ENCODE measurements around the gene ARMC9.

The ARMC9 gene

DNA sequence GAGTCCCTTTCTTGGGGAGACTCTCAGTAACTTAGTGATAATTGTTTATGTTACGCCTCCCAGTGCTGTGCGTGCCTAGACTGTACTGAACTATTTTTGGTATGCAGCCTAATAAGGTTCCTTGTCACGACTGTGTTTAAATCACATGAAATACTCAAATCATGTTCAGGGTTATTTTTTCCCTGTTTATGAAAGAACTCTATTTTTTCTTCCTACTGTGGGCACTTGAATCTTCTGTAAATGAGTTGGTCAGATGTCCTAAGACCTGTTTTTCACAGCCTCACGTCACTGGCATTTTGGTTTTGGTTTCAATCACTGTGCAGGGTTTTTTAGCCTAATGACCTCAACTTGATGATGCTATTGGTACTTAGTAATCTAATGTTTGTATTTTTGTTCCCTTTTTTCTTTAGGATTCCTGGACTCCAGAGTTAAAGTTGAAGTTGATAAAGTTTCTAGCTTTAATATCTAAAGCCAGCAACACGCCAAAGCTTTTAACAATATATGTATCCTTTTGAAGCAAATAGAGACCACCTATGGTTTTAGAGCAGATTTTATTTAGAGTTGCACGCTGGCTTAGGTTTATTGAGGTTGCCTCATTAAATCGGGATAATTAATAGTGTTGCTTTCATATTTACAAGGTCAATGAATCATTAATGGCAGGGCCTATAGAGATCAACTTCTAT is 24.0 kb downstream of the ARMC9 start:
- Histone ChIP-seq H3K36me3 (ENCODE audit: control insufficient read depth, insufficient read depth, low read length) (no peaks in the 10 kb centered on the region; the same call in 1 of the 2 replicates), H3K4me3 (replicated peaks; ENCODE audit: low read depth, low read length) (no peak overlapping the region; the same call in 1 of the 2 replicates), H3K27me3 (replicated peaks; ENCODE audit: control insufficient read depth, insufficient read depth, low read length) (no peaks in the 10 kb centered on the region)
- DNase-seq (ENCODE audit: extremely low read depth, insufficient read length) = peak; percentile 45
- TF ChIP-seq CTCF (IDR thresholded peaks at IDR 0.05; ENCODE audit: insufficient read depth, low read length, poor library complexity, severe bottlenecking) = no peak

DNA sequence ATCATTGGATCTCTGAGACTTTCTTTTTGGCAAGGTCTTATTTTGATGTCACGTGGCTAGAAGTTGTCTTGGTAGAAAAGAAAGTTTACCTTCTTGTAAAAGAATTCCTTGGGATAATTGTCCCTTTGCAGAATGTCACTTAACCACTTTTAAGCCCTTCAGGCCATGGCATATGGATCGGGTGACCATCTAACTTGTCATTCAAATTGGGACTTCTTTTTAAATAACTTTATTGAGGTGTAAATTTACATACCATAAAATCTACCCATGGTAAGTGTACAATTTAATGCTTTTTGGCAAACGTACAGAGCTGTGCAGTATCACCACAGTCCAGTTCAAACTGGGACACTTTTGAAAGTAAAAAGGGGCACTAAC is 24.6 kb downstream of the ARMC9 start:
- H3K4me3 ChIP-seq (replicated peaks; ENCODE audit: low read depth, low read length) = no peak overlapping the region
- H3K36me3 ChIP-seq (ENCODE audit: control insufficient read depth, insufficient read depth, low read length) = no peaks in the 10 kb centered on the region; the same call in 1 of the 2 replicates
- H3K27me3 ChIP-seq (replicated peaks; ENCODE audit: control insufficient read depth, insufficient read depth, low read length) = no peaks in the 10 kb centered on the region
- TF ChIP-seq CTCF (IDR thresholded peaks at IDR 0.05; ENCODE audit: insufficient read depth, low read length, poor library complexity, severe bottlenecking) = no peak
- DNase-seq (ENCODE audit: extremely low read depth, insufficient read length) = no peak

- Histone ChIP-seq H3K27me3 (replicated peaks; ENCODE audit: control insufficient read depth, insufficient read depth, low read length) (no peaks in the 10 kb centered on the region), H3K36me3 (ENCODE audit: control insufficient read depth, insufficient read depth, low read length) (no peaks in the 10 kb centered on the region; the same call in 1 of the 2 replicates), H3K4me3 (replicated peaks; ENCODE audit: low read depth, low read length) (no peak overlapping the region)
- DNase-seq (ENCODE audit: extremely low read depth, insufficient read length) = no peak
- no peak for TF ChIP-seq CTCF (IDR thresholded peaks at IDR 0.05; ENCODE audit: insufficient read depth, low read length, poor library complexity, severe bottlenecking)
Observed at GRCh38 chr2:231223458-231223976, 25.1 kb downstream of the ARMC9 start.

DNA sequence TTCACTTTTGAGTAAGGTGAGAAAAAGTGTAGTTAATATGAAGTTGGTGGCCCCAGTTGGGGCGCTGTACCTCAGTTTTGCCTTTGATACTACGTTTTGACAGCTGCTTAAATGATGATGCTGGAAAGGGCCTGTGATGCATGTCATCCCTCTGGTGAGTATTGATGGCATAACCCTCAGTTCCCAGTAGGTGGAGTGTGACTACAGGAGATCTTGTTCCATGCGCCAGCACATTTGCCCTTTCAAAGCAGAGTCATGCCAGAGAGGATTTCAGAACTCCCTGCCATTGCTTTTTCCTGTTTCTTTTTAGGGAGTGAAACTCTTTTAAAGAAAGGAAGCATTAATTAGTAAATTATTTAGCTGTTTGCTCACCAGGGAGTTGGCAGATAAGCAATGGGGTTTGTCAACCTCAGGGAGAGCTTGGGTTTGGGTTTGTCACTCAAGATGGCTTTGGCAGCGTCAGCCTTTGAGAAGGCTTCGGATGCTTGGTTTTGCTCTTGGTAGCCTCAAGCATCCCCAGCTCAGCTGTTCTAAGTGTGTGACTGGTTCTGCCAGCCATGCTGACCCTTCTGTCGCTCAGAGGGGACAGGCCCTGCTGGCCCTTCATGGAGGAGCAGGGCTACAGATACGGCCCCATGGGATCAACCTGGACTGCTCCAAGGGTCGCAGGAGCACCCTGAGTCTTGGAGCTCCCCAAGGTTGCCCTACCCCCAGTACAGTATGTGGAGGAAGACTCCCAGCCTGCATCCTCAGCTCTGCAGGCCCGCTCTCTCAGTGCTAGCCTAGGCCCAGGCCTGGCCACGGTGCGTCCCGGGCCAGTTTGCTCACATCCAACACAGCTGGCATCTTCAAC is 29.1 kb downstream of the ARMC9 start:
- Histone ChIP-seq H3K36me3 (ENCODE audit: control insufficient read depth, insufficient read depth, low read length) (no peaks in the 10 kb centered on the region), H3K4me3 (replicated peaks; ENCODE audit: low read depth, low read length) (no peak overlapping the region), H3K27me3 (replicated peaks; ENCODE audit: control insufficient read depth, insufficient read depth, low read length) (no peaks in the 10 kb centered on the region)
- DNase-seq (ENCODE audit: extremely low read depth, insufficient read length) = peak; percentile 45
- TF ChIP-seq CTCF (IDR thresholded peaks at IDR 0.05; ENCODE audit: insufficient read depth, low read length, poor library complexity, severe bottlenecking) = peak; percentile 78

DNA sequence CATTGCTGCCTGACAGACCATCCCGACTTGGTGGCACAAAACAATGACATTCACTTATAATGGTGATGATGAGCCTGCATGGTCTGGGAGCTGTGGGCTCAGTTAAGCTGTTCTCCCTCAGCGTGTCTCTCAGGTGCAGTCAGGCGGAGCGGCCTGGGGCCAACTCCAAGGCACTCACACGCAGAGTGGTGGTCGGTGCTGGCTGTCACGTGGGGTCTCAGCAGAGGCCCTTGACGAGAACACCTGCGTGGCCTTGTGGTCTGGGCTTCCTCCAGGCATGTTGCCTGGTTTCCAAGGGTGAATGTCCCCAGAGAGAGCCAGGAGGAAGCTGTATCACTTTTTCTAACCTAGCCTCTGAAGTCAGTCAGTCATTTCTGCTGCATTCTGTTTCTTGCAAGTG is 29.8 kb downstream of the ARMC9 start:
- no peak for TF ChIP-seq CTCF (IDR thresholded peaks at IDR 0.05; ENCODE audit: insufficient read depth, low read length, poor library complexity, severe bottlenecking)
- Histone ChIP-seq H3K36me3 (ENCODE audit: control insufficient read depth, insufficient read depth, low read length) (no peaks in the 10 kb centered on the region), H3K27me3 (replicated peaks; ENCODE audit: control insufficient read depth, insufficient read depth, low read length) (no peaks in the 10 kb centered on the region), H3K4me3 (replicated peaks; ENCODE audit: low read depth, low read length) (no peak overlapping the region)
- peak; percentile 87 for DNase-seq (ENCODE audit: extremely low read depth, insufficient read length)

All from GM06990 (cell line).